GM20431 (cell line): ENCODE results near the gene AKR1E2.

Source experiments
- in situ Hi-C: fragments of 300-500 bp; cut with MseI, MboI; formaldehyde crosslinking; loops from one replicate; pipeline ENCODE4 v1.15.0; 2020; ENCODE audit warnings: low sequenced_read_pairs; ENCODE audit not compliant: unreplicated experiment

The AKR1E2 gene

DNA sequence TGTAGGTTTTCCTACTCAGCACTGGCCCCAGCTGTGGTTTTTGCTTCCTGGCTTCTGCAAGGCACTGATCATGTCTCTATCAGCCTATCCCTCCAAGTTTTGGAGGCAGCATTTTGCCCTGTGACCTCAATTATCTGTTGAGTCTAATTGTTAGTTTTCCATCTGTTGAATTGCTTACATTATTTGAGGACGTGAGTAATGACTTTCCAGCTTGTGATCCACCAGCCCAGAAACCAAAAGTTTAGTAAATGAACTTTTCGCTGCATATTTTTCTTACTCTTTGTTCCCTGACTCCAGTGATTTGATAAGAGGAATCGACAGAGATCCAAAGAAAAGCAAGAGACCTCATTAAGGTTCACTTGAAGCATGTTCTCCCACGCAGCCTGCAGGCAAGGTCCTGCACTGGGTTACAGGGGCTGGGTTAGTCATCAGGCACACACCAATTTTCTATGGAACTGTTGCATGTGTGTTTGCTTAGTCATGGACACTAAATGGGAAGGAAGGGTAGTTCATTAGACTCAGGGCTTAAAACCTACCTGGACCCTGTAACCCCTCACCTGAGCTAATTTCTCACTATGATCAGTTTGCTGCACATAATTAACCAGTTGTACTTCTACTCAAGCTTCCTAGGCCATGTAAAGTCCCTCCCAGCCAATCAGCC, 57.2 kb downstream of the AKR1E2 start:
- in situ Hi-C loops = no loop called here

DNA sequence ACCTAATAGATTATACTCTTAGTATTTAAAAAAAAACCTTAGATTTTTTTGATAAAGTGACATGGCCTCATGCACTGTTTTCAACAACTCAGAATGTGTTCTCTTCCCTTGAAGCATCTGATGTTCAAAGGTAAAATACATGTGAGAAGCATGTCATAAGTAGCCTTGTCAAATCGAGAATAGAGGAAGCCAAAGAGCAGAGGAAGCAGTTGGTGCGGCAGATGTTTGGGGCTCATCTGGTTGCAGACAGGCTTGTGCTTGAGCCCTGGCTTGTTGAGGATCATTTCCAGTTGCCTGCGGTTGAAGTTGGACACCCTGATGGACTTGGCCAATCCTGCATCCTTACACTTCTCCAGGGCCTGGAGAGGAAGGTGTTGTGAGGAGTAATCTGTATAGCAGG, 59.2 kb downstream of the AKR1E2 start:
- in situ Hi-C loops = no loop called here

DNA sequence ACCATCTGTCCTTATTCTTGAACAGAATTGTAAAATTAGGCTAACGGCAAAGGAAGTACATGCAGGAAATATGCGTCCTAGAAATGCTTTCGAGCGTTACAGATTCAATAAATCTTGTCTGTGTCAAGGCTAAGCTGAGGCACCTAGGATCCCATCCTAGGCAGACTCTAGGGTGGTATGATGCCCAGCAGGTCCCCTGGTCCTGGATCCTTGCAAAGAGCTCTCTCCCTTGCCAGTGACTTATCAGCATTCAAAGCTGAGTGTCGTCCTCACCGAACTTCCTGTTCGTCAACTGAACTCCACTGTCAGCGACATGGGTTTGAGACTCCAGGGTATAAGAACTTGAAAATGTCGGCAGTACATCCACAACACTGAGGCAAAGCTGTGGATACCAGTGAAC, 61.5 kb downstream of the AKR1E2 start:
- in situ Hi-C loops = no loop called here

DNA sequence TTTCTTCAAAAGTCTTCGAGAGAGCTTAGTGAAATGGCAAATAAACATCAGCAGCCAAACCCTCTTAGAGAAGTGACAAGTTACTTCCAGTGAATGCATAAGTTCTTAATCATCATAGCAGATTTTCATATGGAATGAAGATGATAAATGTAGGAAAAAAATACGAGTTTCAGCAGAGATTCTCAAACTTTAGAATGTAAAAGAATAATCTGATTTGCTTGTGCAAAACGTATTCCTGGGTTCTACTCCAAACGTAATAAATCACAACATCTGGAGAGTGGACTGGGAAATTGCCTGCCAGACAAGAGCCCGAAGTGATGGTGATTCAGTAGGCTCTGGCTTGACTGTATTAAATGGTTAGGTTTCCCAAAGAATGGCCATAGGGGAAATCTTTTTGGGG, 62.2 kb downstream of the AKR1E2 start:
- in situ Hi-C loops = no loop called here

DNA sequence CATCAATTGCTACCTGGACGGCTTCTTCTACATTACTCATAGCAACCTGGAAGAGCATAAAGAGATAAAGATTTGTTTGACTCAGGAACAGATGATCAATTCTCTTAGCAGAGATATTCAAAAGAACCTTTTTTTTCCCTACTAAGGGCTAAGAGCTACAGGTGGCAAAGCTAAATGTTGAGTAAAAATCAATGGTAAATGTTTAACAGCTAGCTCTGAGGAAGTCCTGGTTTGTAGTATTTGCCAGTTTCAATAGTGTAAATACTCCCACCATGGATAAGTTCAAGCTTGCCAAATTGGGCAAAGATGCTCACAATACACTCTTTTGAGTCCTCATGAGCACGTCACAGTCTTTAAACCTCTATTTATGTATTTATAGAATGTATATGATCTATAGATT, 64.0 kb downstream of the AKR1E2 start:
- in situ Hi-C loops = no loop called here

DNA sequence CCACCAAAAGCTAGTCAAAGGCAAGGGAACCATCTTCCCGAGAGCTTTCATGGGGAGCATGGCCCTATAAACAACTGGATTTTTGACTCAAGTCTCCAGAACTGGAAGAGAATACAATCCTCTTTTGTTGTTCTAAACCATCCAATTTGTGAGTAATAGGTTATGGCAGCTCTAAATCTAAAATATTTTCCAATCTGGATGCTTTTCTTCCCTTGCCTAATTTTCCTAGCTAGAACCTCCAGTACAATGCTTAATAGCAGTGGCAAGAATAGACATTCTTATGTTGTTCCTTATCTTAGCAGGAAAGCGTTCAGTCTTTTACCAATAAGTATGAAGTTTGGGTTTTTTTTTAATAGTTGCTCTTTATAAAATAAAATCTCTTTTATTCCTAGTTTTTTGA, 66.7 kb downstream of the AKR1E2 start:
- in situ Hi-C loops = no loop called here

DNA sequence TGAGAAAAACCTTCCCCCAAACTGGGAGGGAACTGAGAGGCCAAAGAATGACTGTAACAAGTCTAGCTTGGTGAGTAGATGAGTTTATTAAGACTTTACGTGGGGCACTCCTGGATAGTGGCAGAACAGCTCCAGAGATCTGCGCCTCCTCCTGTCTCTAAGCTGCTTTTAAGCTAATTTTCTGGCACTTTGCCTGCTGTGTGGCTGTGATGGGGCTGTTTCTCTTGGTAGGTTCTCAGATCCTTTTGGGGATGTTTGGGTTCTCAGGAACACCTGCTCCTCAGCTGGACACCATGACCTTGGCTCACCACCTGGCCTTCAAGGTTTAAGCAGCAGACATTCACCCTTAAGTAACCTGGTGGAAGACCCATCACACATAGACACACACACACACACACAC, 68.3 kb downstream of the AKR1E2 start:
- in situ Hi-C loops = no loop called here
